GM13977 (cell line): ENCODE measurements around the gene GTF3C4.

Source experiments
- DNase-seq: peaks from one replicate; pipeline ENCODE4 v3.0.0; 2012; ENCODE audit warnings: low spot score
- CTCF ChIP-seq: IDR thresholded peaks from 2 replicates; pipeline ENCODE4 v1.5.1; 2012; ENCODE audit warnings: mild to moderate bottlenecking, control low read depth; ENCODE audit not compliant: insufficient read depth; ENCODE audit errors: extremely low read depth, missing control alignments
- in situ Hi-C: fragments of 300-500 bp; cut with MboI; formaldehyde crosslinking; loops from one replicate; pipeline ENCODE4 v1.12.0; 2022; ENCODE audit warnings: low sequenced_read_pairs, low pct_unique_long_range_greater_than_20kb, mixed read lengths, inconsistent platforms; ENCODE audit not compliant: unreplicated experiment

Gene GTF3C4

GRCh38 chr9:132729235-132729890 lies 59.1 kb downstream of the GTF3C4 start:
- TF ChIP-seq CTCF: no peak
- in situ Hi-C loops: no loop called here
- DNase-seq: no peak

- in situ Hi-C loops: no loop called here
- no peak for DNase-seq
- no peak for TF ChIP-seq CTCF
Measured at GRCh38 chr9:132730054-132731033, 60.1 kb downstream of the GTF3C4 start.

GRCh38 chr9:132731230-132731629 lies 61.0 kb downstream of the GTF3C4 start:
- no peak for DNase-seq
- in situ Hi-C loops: no loop called here
- TF ChIP-seq CTCF: no peak

- no peak for DNase-seq
- in situ Hi-C loops: no loop called here
- TF ChIP-seq CTCF: no peak
Measured at GRCh38 chr9:132732326-132733259, 62.3 kb downstream of the GTF3C4 start.

GRCh38 chr9:132733260-132733815 lies 63.1 kb downstream of the GTF3C4 start:
- no peak for TF ChIP-seq CTCF
- DNase-seq: no peak

More at GRCh38 chr9:132733260-132733815, 63.1 kb downstream of the GTF3C4 start:
- in situ Hi-C loops: no loop called here
